Activated CD4-positive, alpha-beta T cell treated with anti-CD3 and anti-CD28 coated beads for 36 hours (primary cell): ENCODE results near the gene PTPRG. TPM values are rescaled to one million over a fixed set of nuclear protein-coding genes. Genes with fewer than 3 reads are reported as not detected.

Experiments used
- ATAC-seq: fragments of 200-7000 bp; cut with Tn5 transposase; one replicate; pipeline ENCODE4 v1.10.0; 2021; ENCODE audit warnings: mild to moderate bottlenecking, moderate library complexity
- CTCF ChIA-PET: fragments of 350-600 bp; sonication (Branson Sonifier 250); formaldehyde crosslinking; loops from one replicate; lab custom pipeline; 2021; ENCODE audit warnings: antibody characterized with exemption; lab: Charles Lee
- POLR2A ChIA-PET: fragments of 350-600 bp; sonication (Branson Sonifier 250); formaldehyde crosslinking; loops from one replicate; lab custom pipeline; 2021; ENCODE audit warnings: antibody characterized with exemption, inconsistent platforms; lab: Charles Lee
- DNase-seq: peaks from one replicate; pipeline ENCODE4 v3.0.0-alpha.2; 2020
- H3K27ac Mint-ChIP-seq: one replicate; pipeline ENCODE4 v1.8.0; 2021; ENCODE audit warnings: mixed read lengths
- H3K27me3 Mint-ChIP-seq: one replicate; pipeline ENCODE4 v1.8.0; 2021; ENCODE audit warnings: mixed read lengths
- H3K36me3 Mint-ChIP-seq: one replicate; pipeline ENCODE4 v1.8.0; 2021; ENCODE audit warnings: low read depth, mixed read lengths
- H3K4me1 Mint-ChIP-seq: one replicate; pipeline ENCODE4 v1.8.0; 2021; ENCODE audit warnings: mixed read lengths
- H3K4me3 Mint-ChIP-seq: one replicate; pipeline ENCODE4 v1.8.0; 2021; ENCODE audit warnings: mild to moderate bottlenecking, moderate library complexity, mixed read lengths
- H3K9me3 Mint-ChIP-seq: one replicate; pipeline ENCODE4 v1.8.0; 2021; ENCODE audit warnings: low read depth, mixed read lengths
- intact Hi-C, 2 experiments: fragments of 100-400 bp; cut with DNase I in 1 of 2; cut with micrococcal nuclease in 1 of 2; formaldehyde crosslinking; loops; one replicate each; pipeline versions ENCODE4 v1.14.2 to v1.15.1; 2022 to 2024; cut with DNase I, micrococcal nuclease
- total RNA-seq, 2 experiments: library from RNA; stranded (reverse); gene quantifications; one replicate each; pipeline ENCODE4 v1.2.3, GENCODE V29; 2021

The PTPRG gene
- total RNA-seq, 2 experiments from 2014 or later = 0.32 to 0.33 TPM

DNA sequence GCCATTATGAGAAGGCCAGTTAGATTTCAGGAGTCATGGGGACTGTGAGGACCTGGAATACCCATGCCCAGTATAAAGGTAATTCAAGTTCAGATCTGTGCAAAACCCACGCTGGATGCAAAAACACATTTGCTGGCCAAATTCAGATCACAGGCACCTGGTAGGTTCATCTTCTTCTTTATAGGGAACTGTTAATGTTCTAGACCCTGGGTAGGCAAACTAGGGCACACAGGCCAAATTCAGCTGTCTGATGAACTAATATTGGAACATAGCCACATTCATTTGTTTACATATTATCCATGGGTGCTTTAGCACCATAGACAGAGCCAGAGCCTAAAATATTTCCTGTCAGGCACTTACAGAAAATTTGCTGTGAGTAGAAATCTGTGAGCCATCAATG is 241.4 kb downstream of the PTPRG start:
- Mint-ChIP-seq H3K27ac (no peak overlapping the region), H3K27me3 (no peaks in the 10 kb centered on the region), H3K4me1 (no peaks in the 10 kb centered on the region), H3K9me3 (no peaks in the 10 kb centered on the region), H3K36me3 (no peaks in the 10 kb centered on the region), H3K4me3 (no peak overlapping the region)
- ChIA-PET CTCF (no interaction called here), POLR2A (interaction anchor here (0.6 kb wide), 1 partner anchor 105 kb away, joined by 4 read pairs; no protein-coding TSS in a partner anchor)
- ATAC-seq = no peak
- intact Hi-C loops = no loop called here
- DNase-seq = no peak

DNA sequence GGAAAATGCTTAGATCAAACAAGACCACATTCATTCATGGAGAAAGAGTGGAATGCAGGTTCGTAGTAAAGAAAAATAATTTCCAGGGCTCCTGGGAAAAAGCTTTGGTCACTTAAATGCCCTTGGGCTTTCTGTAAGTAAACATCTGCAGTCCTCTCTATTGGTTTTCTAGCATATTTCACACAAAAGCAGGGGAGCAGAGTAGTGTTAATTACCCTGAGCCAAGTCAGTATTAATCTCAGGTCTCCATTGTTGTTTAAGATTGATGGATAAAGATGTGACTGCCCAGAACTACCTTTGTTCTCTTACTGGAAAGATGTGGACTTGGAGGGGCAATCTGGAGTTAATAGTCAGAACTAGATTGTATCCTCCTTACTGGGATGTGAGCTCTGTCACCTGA is 242.6 kb downstream of the PTPRG start:
- ATAC-seq (no peak), DNase-seq (no peak)
- no peak overlapping the region for H3K4me3 Mint-ChIP-seq
- H3K27ac Mint-ChIP-seq = no peak overlapping the region
- POLR2A ChIA-PET = no interaction called here
- CTCF ChIA-PET = interaction anchor here (0.7 kb wide), 1 partner anchor 15 kb away, joined by 4 read pairs; no protein-coding TSS in a partner anchor
- H3K27me3 Mint-ChIP-seq = no peaks in the 10 kb centered on the region
- no peaks in the 10 kb centered on the region for H3K36me3 Mint-ChIP-seq
- intact Hi-C loops = no loop called here
- H3K4me1 Mint-ChIP-seq = no peaks in the 10 kb centered on the region
- no peaks in the 10 kb centered on the region for H3K9me3 Mint-ChIP-seq

- intact Hi-C loops = no loop called here
- DNase-seq (no peak), ATAC-seq (no peak)
- H3K36me3 Mint-ChIP-seq = no peaks in the 10 kb centered on the region
- H3K27ac Mint-ChIP-seq = no peak overlapping the region
- ChIA-PET CTCF (no interaction called here), POLR2A (no interaction called here)
- no peaks in the 10 kb centered on the region for H3K27me3 Mint-ChIP-seq
- no peaks in the 10 kb centered on the region for H3K9me3 Mint-ChIP-seq
- H3K4me3 Mint-ChIP-seq = no peak overlapping the region
- no peaks in the 10 kb centered on the region for H3K4me1 Mint-ChIP-seq
These were observed 243.4 kb downstream of the PTPRG start for GRCh38 chr3:61804782-61805181.

- DNase-seq = no peak
- no peaks in the 10 kb centered on the region for H3K36me3 Mint-ChIP-seq
- intact Hi-C loops = no loop called here
- no peaks in the 10 kb centered on the region for H3K4me1 Mint-ChIP-seq
- H3K27ac Mint-ChIP-seq = no peak overlapping the region
- H3K4me3 Mint-ChIP-seq = no peak overlapping the region
- no peaks in the 10 kb centered on the region for H3K9me3 Mint-ChIP-seq
- ChIA-PET POLR2A (no interaction called here), CTCF (no interaction called here)
- ATAC-seq = no peak
- H3K27me3 Mint-ChIP-seq = no peaks in the 10 kb centered on the region
These were observed 244.2 kb downstream of the PTPRG start for GRCh38 chr3:61805510-61806080.

- Mint-ChIP-seq H3K4me3 (no peak overlapping the region), H3K9me3 (no peaks in the 10 kb centered on the region), H3K27ac (no peak overlapping the region), H3K27me3 (no peaks in the 10 kb centered on the region), H3K36me3 (no peaks in the 10 kb centered on the region), H3K4me1 (no peaks in the 10 kb centered on the region)
- ChIA-PET CTCF (no interaction called here), POLR2A (no interaction called here)
- no peak for DNase-seq
- ATAC-seq = no peak
- intact Hi-C loops = no loop called here
These were observed 245.4 kb downstream of the PTPRG start for GRCh38 chr3:61806810-61807209.

DNA sequence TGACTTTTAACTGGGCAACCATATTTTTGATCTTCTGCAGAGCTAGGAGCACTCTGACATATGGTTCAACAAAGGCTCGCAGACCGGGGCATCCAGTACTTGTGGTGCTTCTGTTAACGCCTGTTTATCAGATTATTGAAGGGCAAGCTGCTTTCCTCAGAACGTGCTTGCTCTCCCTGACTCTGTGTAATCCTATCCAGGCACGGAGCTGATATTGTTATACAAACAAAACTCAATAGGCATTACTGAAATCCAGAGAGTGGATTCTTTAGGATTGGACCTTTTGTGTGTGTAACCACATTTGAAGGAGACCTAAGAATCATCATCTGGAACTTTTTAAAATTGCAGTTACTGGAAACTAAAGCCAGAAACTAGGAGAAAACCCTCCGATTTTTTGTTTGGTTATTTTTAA is 246.5 kb downstream of the PTPRG start:
- H3K9me3 Mint-ChIP-seq = peaks cover 2% of the 10 kb centered on the region
- no peak for ATAC-seq
- no peak for DNase-seq
- CTCF ChIA-PET = interaction anchor here (0.6 to 0.7 kb wide), 3 partner anchors 32 to 341 kb away, joined by 3 to 4 read pairs (median 3); no protein-coding TSS in a partner anchor
- H3K27ac Mint-ChIP-seq = no peak overlapping the region
- H3K36me3 Mint-ChIP-seq = no peaks in the 10 kb centered on the region
- H3K4me3 Mint-ChIP-seq = no peak overlapping the region
- H3K27me3 Mint-ChIP-seq = peaks cover 1% of the 10 kb centered on the region
- POLR2A ChIA-PET = no interaction called here
- H3K4me1 Mint-ChIP-seq = no peaks in the 10 kb centered on the region
- intact Hi-C loops = no loop called here

GRCh38 chr3:61808526-61808925 is 247.2 kb downstream of the PTPRG start:
- DNase-seq (no peak), ATAC-seq (no peak)
- Mint-ChIP-seq H3K4me3 (no peak overlapping the region), H3K27me3 (peaks cover 1% of the 10 kb centered on the region), H3K4me1 (no peaks in the 10 kb centered on the region), H3K27ac (no peak overlapping the region), H3K36me3 (no peaks in the 10 kb centered on the region), H3K9me3 (peaks cover 2% of the 10 kb centered on the region)
- CTCF ChIA-PET = interaction anchor here (0.7 kb wide), 1 partner anchor 31 kb away, joined by 3 read pairs; no protein-coding TSS in a partner anchor
- intact Hi-C loops = no loop called here
- POLR2A ChIA-PET = no interaction called here

DNA sequence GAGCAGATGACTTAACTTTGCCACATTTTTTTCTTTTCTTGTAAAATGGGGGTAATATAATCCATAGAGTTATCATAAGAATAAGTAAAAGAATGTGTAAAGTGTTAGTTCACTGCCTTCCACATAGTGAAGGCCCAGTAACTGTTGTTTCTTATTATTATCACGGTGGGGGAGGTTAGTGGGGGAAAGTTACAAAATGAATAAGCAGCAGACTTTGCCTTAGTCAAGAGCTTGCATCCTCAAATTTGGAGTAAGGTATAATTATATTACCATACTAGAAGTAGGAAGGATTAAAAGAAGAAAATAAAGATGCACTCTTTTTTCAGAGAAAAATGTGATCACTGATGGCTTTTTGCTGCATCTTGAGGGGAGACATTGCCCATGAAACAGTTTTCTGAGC is 247.6 kb downstream of the PTPRG start:
- H3K9me3 Mint-ChIP-seq = peaks cover 2% of the 10 kb centered on the region
- ATAC-seq (no peak), DNase-seq (no peak)
- H3K27ac Mint-ChIP-seq = no peak overlapping the region
- ChIA-PET POLR2A (no interaction called here), CTCF (no interaction called here)
- H3K36me3 Mint-ChIP-seq = no peaks in the 10 kb centered on the region
- intact Hi-C loops = no loop called here
- peaks cover 1% of the 10 kb centered on the region for H3K27me3 Mint-ChIP-seq
- no peak overlapping the region for H3K4me3 Mint-ChIP-seq
- H3K4me1 Mint-ChIP-seq = no peaks in the 10 kb centered on the region

DNA sequence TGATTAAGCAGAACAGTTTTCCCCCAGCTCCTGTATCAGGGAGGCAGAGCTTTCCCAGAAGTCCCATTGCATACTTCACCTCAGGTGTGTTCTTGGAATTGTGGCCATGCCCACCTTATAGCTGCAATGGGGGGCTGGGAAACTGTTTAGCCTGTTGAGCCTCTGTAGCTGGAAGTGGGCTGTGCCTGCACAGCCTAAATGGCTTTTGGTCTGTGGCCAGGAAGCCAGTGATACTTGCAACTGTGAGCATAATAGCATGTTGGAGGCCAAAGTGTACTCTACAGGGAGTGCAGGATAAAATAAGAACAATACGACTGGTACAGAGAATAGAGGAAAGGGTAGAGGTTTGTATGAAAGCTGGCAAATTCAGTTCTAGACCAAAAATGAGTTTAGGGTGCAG is 248.5 kb downstream of the PTPRG start:
- intact Hi-C loops = no loop called here
- peaks cover 1% of the 10 kb centered on the region for H3K27me3 Mint-ChIP-seq
- H3K27ac Mint-ChIP-seq = no peak overlapping the region
- no peaks in the 10 kb centered on the region for H3K4me1 Mint-ChIP-seq
- H3K9me3 Mint-ChIP-seq = peaks cover 2% of the 10 kb centered on the region
- no peaks in the 10 kb centered on the region for H3K36me3 Mint-ChIP-seq
- DNase-seq = no peak
- CTCF ChIA-PET = interaction anchor here (0.6 kb wide), 1 partner anchor 24 kb away, joined by 3 read pairs; no protein-coding TSS in a partner anchor
- ATAC-seq = no peak
- no peak overlapping the region for H3K4me3 Mint-ChIP-seq
- POLR2A ChIA-PET = no interaction called here

- Mint-ChIP-seq H3K27me3 (peaks cover 1% of the 10 kb centered on the region), H3K36me3 (no peaks in the 10 kb centered on the region), H3K4me3 (no peak overlapping the region), H3K4me1 (no peaks in the 10 kb centered on the region), H3K9me3 (peaks cover 2% of the 10 kb centered on the region), H3K27ac (no peak overlapping the region)
- DNase-seq = no peak
- POLR2A ChIA-PET = no interaction called here
- intact Hi-C loops = no loop called here
- CTCF ChIA-PET = no interaction called here
- no peak for ATAC-seq
These were observed 249.7 kb downstream of the PTPRG start for GRCh38 chr3:61810953-61811497.

GRCh38 chr3:61811652-61812051 is 250.3 kb downstream of the PTPRG start:
- Mint-ChIP-seq H3K36me3 (no peaks in the 10 kb centered on the region), H3K4me1 (no peaks in the 10 kb centered on the region), H3K27me3 (peaks cover 1% of the 10 kb centered on the region), H3K9me3 (peaks cover 2% of the 10 kb centered on the region), H3K4me3 (no peak overlapping the region), H3K27ac (no peak overlapping the region)
- DNase-seq (no peak), ATAC-seq (no peak)
- ChIA-PET POLR2A (no interaction called here), CTCF (no interaction called here)
- intact Hi-C loops = no loop called here

- CTCF ChIA-PET = no interaction called here
- H3K4me1 Mint-ChIP-seq = no peaks in the 10 kb centered on the region
- no peaks in the 10 kb centered on the region for H3K36me3 Mint-ChIP-seq
- H3K27ac Mint-ChIP-seq = no peak overlapping the region
- peaks cover 2% of the 10 kb centered on the region for H3K9me3 Mint-ChIP-seq
- no peak for ATAC-seq
- DNase-seq = no peak
- no peak overlapping the region for H3K4me3 Mint-ChIP-seq
- peaks cover 1% of the 10 kb centered on the region for H3K27me3 Mint-ChIP-seq
- POLR2A ChIA-PET = no interaction called here
- intact Hi-C loops = no loop called here
These were observed 250.7 kb downstream of the PTPRG start for GRCh38 chr3:61812085-61812484.
